Epithelial cell of proximal tubule (primary cell): Measurements from ENCODE around the gene RIC8A. TPM values are rescaled to one million over a fixed set of nuclear protein-coding genes. Genes with fewer than 3 reads are reported as not detected.
"Not testable (repeated sequence)": the region's sequence is repeated elsewhere in the genome, so short reads cannot be mapped to it uniquely, and the experiment has no call there.

Source experiments
- DNase-seq: peaks from one replicate; pipeline ENCODE4 v3.0.0-alpha.2; 2011; ENCODE audit warnings: low read depth
- H3K4me3 ChIP-seq: 2 replicates; pipeline ENCODE4 v1.5.1; 2011; ENCODE audit warnings: low read depth, mild to moderate bottlenecking, low read length
- CTCF ChIP-seq: conservative IDR thresholded peaks from 2 replicates; pipeline ENCODE4 v1.5.1; 2012; ENCODE audit warnings: low read depth, mild to moderate bottlenecking, low read length
- total RNA-seq: library from RNA; depleted of rRNA; stranded (reverse); fragments of >200 nt; gene quantifications from 2 replicates; pipeline ENCODE4 v1.2.3, GENCODE V29; 2015

The RIC8A gene
- total RNA-seq, 1 donor from 2014 or later: 116 TPM

DNA sequence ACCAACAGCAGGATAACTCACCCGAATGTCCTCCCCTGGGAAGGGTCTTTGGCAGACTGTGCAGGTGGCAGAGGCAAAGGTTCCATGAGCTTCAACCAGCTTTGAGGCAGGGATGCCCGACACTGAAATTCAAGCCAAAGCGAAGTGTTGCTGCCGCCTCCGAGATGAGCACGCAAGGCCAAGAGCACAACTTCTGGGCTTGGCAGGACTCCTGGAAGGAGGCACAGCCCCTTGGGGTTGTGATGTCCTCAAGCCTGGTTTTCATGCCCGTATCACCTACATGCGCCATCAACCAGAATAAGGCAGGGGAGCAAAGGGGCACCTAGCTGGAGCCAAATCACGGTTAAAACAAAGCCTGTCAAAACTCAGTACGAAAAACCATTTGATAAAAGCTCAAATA lies 22.9 kb downstream of the RIC8A start:
- DNase-seq: no peak
- no peak for TF ChIP-seq CTCF

DNA sequence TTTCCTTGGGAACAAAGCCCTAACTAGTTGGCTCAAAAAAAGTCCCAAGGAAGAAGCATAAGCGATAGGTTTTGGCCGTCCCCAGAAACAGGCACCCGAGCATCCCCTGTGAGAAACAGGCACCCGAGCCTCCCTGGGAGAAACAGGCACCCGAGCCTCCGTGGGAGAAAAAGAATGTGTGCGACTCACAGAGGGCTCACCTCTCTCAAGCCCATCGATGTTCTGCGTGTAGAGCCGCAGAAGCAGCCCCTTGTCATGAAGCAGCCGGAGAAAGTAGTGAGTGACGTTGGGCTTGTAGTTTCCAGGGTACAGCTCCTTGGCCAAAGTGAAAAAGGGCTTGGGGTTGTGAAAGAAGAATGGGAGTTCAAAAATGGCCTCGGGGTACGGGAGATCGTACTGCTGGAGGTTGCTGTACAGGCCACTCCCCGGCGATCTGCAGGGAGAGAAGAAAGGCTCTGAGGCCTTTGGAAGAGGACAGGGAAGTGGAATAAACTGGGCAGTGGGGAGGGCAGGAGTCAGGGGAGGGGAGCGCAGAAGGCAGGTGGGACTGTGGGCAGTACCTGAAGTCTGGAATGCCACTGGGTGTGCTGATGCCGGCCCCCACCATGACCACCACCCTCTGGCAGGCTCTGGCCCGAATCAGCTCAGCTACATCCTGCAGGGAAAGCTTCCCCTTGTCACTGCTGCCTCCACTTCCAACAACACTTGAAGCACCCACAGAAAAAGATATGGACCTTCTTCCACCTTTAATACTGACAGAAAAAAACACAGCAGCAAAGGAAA lies 25.5 kb downstream of the RIC8A start:
- no peak overlapping the region for H3K4me3 ChIP-seq
- DNase-seq: no peak
- no peak for TF ChIP-seq CTCF

More for the DNA sequence above, 22.9 kb downstream of the RIC8A start:
- H3K4me3 ChIP-seq: no peak overlapping the region

DNA sequence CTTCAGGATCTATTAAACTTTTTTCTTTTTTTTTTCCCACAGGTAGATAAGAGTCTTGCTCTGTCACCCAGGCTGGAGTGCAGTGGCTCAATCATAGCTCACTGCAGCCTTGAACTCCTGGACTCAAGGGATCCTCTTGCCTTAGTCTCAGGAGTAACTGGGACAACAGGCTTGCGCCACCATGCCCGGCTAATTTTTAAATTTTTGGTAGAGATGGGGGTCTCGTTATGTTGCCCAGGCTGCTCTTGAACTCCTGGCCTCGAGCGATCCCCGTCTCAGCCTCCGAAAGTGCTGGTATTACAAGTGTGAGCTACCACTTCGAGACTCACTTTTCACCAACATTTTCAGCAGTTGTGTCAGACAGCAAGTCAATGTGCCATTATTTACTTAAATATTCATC lies 27.7 kb downstream of the RIC8A start:
- TF ChIP-seq CTCF: no peak
- no peak for DNase-seq
- H3K4me3 ChIP-seq: peak overlapping the region; percentile 100

- DNase-seq: peak; percentile 10
- peak overlapping the region; percentile 100 for H3K4me3 ChIP-seq
Measured at GRCh38 chr11:235609-235996, 28.1 kb downstream of the RIC8A start.

GRCh38 chr11:235997-236773 lies 28.7 kb downstream of the RIC8A start, which contains the start of gene SIRT3:
Gene SIRT3 (minus strand): TSS chr11:236342. CDS start chr11:236328, 14 bp downstream.
- H3K4me3 ChIP-seq: peak within 1 kb of the TSS; percentile 100
- TF ChIP-seq CTCF: no peak
- peak; percentile 15 for DNase-seq

More at GRCh38 chr11:235609-235996, 28.1 kb downstream of the RIC8A start:
- no peak for TF ChIP-seq CTCF

DNA sequence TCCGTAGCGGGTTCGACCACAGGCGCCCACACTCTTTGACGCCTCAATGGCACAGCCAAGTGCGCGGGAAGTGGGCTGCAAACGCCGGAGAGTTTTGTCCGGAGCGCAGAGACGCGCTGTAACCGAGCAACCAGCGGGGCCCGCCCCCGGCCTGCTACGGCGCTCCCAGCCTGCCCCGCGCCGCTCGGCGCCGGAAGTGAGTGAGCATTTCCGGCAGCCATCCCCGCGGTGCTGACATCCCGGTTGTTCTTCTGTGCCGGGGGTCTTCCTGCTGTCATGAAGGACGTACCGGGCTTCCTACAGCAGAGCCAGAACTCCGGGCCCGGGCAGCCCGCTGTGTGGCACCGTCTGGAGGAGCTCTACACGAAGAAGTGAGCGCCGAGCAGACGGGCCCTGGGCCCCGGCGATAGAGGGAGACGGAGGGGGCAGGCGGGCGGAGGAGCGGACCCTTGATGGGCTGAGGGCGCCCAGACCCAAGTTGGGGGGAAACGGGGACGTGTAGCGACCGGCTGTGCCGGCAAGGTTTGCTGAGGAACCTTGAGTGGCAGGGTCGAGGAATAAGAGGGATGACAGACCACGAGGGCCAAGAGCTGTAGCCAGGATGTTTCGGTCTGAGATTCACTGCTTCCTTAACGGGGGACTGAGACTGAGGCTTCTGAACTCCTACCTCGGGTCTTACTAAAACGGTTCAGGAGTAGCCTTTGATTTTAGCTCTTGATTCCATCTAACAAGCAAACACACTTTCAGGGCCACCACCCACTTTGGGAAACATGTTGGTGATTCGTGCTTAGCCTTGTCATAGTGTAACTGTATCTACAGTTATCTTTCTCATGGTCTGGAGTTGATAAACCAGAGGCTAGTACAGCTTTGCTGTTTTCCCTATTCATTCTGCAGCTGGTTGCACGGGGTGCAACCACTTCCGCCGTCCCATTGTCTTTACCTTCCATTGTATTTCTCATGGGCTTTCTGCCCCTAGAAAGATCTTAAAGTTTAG lies 29.6 kb downstream of the RIC8A start, which contains the start of gene PSMD13:
TSS of gene PSMD13 (plus strand) at position 203 of the 994 bp plus-strand sequence. CDS start at position 277, 74 bp downstream.
- TF ChIP-seq CTCF: no peak

GRCh38 chr11:238346-238745 lies 30.8 kb downstream of the RIC8A start:
- DNase-seq, H3K4me3 ChIP-seq: not testable (repeated sequence)

More for the DNA sequence above, 29.6 kb downstream of the RIC8A start, which contains the start of gene PSMD13:
- peak; percentile 23 for DNase-seq
- peak within 1 kb of the TSS; percentile 100 for H3K4me3 ChIP-seq
